GM23338 (cell line): ENCODE measurements around the gene STRIT1. TPM values are rescaled to one million over a fixed set of nuclear protein-coding genes. Genes with fewer than 3 reads are reported as not detected.
"Not testable (repeated sequence)": the region's sequence is repeated elsewhere in the genome, so short reads cannot be mapped to it uniquely, and the experiment has no call there.

Experiments used
- ATAC-seq: fragments of 200-7000 bp; cut with Tn5 transposase; 3 replicates; pipeline ENCODE4 v1.9.1; 2020
- DNase-seq: peaks from one replicate; pipeline ENCODE4 v3.0.0-alpha.2; 2015; ENCODE audit warnings: low spot score
- H2AFZ ChIP-seq: fragments of 200-600 bp; sonication (generic); 2 replicates; pipeline ENCODE4 v1.8.0; 2016; ENCODE audit warnings: antibody characterized with exemption, mild to moderate bottlenecking, moderate library complexity
- H3F3A ChIP-seq: fragments of 200-600 bp; sonication (generic); replicated peaks from 2 replicates; pipeline ENCODE4 v1.8.0; 2017; ENCODE audit warnings: antibody characterized with exemption, mixed run types, low read depth
- H3K27ac ChIP-seq: fragments of 200-600 bp; sonication (generic); 2 replicates; pipeline ENCODE4 v1.6.1; 2016; ENCODE audit warnings: low read depth
- H3K27me3 ChIP-seq: fragments of 200-600 bp; sonication (generic); 2 replicates; pipeline ENCODE4 v1.8.0; 2016; ENCODE audit warnings: mild to moderate bottlenecking, mixed run types, moderate library complexity; ENCODE audit not compliant: insufficient read depth
- H3K36me3 ChIP-seq: fragments of 200-600 bp; sonication (generic); 2 replicates; pipeline ENCODE4 v1.8.0; 2016; ENCODE audit warnings: mild to moderate bottlenecking; ENCODE audit not compliant: insufficient read depth
- H3K4me1 ChIP-seq: fragments of 200-600 bp; sonication (generic); 2 replicates; pipeline ENCODE4 v1.8.0; 2016; ENCODE audit warnings: mild to moderate bottlenecking, moderate library complexity; ENCODE audit not compliant: insufficient read depth
- H3K4me2 ChIP-seq: fragments of 200-600 bp; sonication (generic); 2 replicates; pipeline ENCODE4 v1.7.1; 2017; ENCODE audit warnings: mixed run types
- H3K4me3 ChIP-seq: fragments of 200-600 bp; sonication (generic); 2 replicates; pipeline ENCODE4 v1.6.1; 2016; ENCODE audit warnings: mixed run types
- H3K79me2 ChIP-seq: fragments of 200-600 bp; sonication (generic); replicated peaks from 2 replicates; pipeline ENCODE4 v1.8.0; 2017; ENCODE audit warnings: mild to moderate bottlenecking; ENCODE audit not compliant: insufficient read depth
- H3K9me2 ChIP-seq: fragments of 200-600 bp; sonication (generic); 2 replicates; pipeline ENCODE4 v1.8.0; 2017; ENCODE audit not compliant: insufficient read depth
- H4K20me1 ChIP-seq: fragments of 200-600 bp; sonication (generic); replicated peaks from 2 replicates; pipeline ENCODE4 v1.8.0; 2017; ENCODE audit warnings: mild to moderate bottlenecking; ENCODE audit not compliant: insufficient read depth
- H3K27ac Mint-ChIP-seq: 2 replicates; pipeline ENCODE4 v1.8.0; 2020; ENCODE audit warnings: inconsistent platforms, mild to moderate bottlenecking, moderate library complexity, mixed read lengths
- H3K27me3 Mint-ChIP-seq: 3 replicates; pipeline ENCODE4 v1.8.0; 2022; ENCODE audit warnings: low read depth, mild to moderate bottlenecking, moderate library complexity, mixed read lengths, inconsistent platforms; ENCODE audit not compliant: insufficient read depth, poor library complexity
- H3K36me3 Mint-ChIP-seq: 3 replicates; pipeline ENCODE4 v1.8.0; 2021; ENCODE audit warnings: low read depth, mild to moderate bottlenecking, inconsistent platforms, moderate library complexity, mixed read lengths
- H3K4me1 Mint-ChIP-seq: 3 replicates; pipeline ENCODE4 v1.8.0; 2020; ENCODE audit warnings: mild to moderate bottlenecking, inconsistent platforms, mixed read lengths
- H3K4me3 Mint-ChIP-seq: 3 replicates; pipeline ENCODE4 v1.8.0; 2021; ENCODE audit warnings: moderate library complexity, mild to moderate bottlenecking, inconsistent platforms, mixed read lengths
- H3K9me3 Mint-ChIP-seq: 3 replicates; pipeline ENCODE4 v1.8.0; 2020; ENCODE audit warnings: moderate library complexity, mild to moderate bottlenecking, inconsistent platforms, mixed read lengths
- CREB1 ChIP-seq: fragments of 250-450 bp; sonication (Bioruptor Pico); IDR thresholded peaks from 2 replicates; pipeline ENCODE4 v1.5.0; 2020; ENCODE audit warnings: low read depth, mild to moderate bottlenecking, moderate library complexity
- CTCF ChIP-seq, 2 experiments: fragments of 200-600 bp in 1 of 2; sonication (generic) in 1 of 2; conservative IDR thresholded peaks; 2 replicates each; pipeline versions ENCODE4 v1.5.1 to v1.6.1; 2016 to 2017; ENCODE audit warnings: antibody characterized with exemption in 2 of 2, low read depth in 2 of 2, mild to moderate bottlenecking in 2 of 2, moderate library complexity in 1 of 2
- EZH2 ChIP-seq: fragments of 200-600 bp; sonication (generic); IDR thresholded peaks from one replicate; pipeline ENCODE4 v1.8.0; 2017; ENCODE audit warnings: antibody characterized with exemption, mild to moderate bottlenecking, low read depth; ENCODE audit not compliant: unreplicated experiment
- EZH2phosphoT487 ChIP-seq: fragments of 200-600 bp; sonication (generic); IDR thresholded peaks from one replicate; pipeline ENCODE4 v1.8.1; 2018; ENCODE audit warnings: antibody characterized with exemption; ENCODE audit not compliant: unreplicated experiment
- NANOG ChIP-seq: IDR thresholded peaks from 2 replicates; pipeline ENCODE4 v1.6.1; 2016; ENCODE audit warnings: antibody characterized with exemption, borderline replicate concordance
- STAT1 ChIP-seq: IDR thresholded peaks from one replicate; pipeline ENCODE4 v1.6.1; 2016; ENCODE audit warnings: antibody characterized with exemption; ENCODE audit not compliant: unreplicated experiment
- ZNF114 ChIP-seq: fragments of 250-450 bp; sonication (Bioruptor Pico); IDR thresholded peaks from 2 replicates; pipeline ENCODE4 v1.5.0; 2020; ENCODE audit warnings: mild to moderate bottlenecking, moderate library complexity
- polyA plus RNA-seq: library from polyadenylated mRNA; unstranded; fragments of >200 nt; fragmentation: Nextera tagmentation; extraction: Ambion mirVana; gene quantifications from 2 replicates; pipeline ENCODE4 v1.2.1, GENCODE V29; 2016
- total RNA-seq: library from RNA; depleted of rRNA; stranded (reverse); fragments of >200 nt; shearing (Covaris generic); gene quantifications from 2 replicates; pipeline ENCODE4 v1.2.3, GENCODE V29; 2014

The STRIT1 gene
- total and polyA plus RNA-seq, 2 experiments from 2014 or later, result 1.5 to 1.6 TPM

DNA sequence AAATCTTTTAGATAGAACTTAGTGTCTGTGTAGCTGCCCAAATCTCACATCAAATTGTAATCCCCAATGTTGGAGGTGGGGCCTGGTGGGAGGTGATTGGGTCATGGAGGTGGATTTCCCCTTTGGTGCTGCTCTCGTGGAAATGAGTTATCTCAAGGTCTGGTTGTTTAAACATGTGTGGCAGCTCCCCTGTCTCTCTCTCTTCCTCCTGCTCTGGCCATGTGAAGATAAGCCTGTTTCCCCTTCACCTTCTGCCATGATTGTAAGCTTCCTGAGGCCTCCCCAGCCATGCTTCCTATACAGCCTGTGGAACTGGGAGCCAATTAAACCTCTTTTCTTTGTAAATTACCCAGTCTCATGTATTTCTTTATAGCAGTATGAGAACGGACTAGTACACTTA lies 30.6 kb downstream of the STRIT1 start:
- not testable (repeated sequence) for H3K9me2 ChIP-seq, H3K36me3 ChIP-seq, H3K36me3 Mint-ChIP-seq

DNA sequence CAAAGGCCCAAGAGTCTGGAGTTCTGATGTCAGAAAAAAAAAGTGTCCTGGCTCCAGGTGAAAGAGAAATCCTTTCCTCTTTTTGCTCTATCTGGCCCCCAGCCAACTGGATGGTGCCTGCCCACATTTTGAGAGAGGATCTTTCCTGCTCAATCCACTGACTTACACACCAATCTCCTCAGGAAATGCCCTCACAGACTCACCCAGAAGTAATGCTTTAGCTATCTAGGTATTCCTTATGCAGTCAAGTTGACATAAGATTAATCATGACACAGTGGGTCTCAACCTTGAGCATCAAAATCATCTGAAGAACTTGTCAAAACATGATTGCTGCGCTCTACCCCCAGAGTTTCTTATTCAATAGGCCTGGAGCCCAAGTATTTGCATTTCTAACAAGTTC lies 31.2 kb downstream of the STRIT1 start:
- no peaks in the 10 kb centered on the region for H3K27me3 ChIP-seq
- no peak overlapping the region for H3K4me3 ChIP-seq
- ATAC-seq (no peak), DNase-seq (no peak)
- Mint-ChIP-seq H3K27ac (no peak overlapping the region), H3K27me3 (peaks cover 3% of the 10 kb centered on the region), H3K4me1 (no peaks in the 10 kb centered on the region), H3K9me3 (peaks cover 2% of the 10 kb centered on the region; the same call in 1 of the 3 replicates), H3K4me3 (no peak overlapping the region), H3K36me3 (peaks cover 7% of the 10 kb centered on the region; the same call in 2 of the 3 replicates)
- no peak overlapping the region for H2AFZ ChIP-seq
- H3K4me2 ChIP-seq, result no peak overlapping the region
- no peaks in the 10 kb centered on the region for H3K9me2 ChIP-seq
- no peaks in the 10 kb centered on the region for H4K20me1 ChIP-seq
- H3K79me2 ChIP-seq, result no peaks in the 10 kb centered on the region
- no peak overlapping the region for H3K27ac ChIP-seq
- no peaks in the 10 kb centered on the region for H3K36me3 ChIP-seq
- TF ChIP-seq ZNF114 (CRISPR knock-in tag) (no peak), CREB1 (CRISPR knock-in tag) (no peak), CTCF (conservative IDR thresholded peaks at IDR 0.05; ENCODE audit: low read depth in 2 of 2) (no peak)
- no peaks in the 10 kb centered on the region for H3K4me1 ChIP-seq
- H3F3A ChIP-seq, result no peaks in the 10 kb centered on the region

More for the DNA sequence above, 30.6 kb downstream of the STRIT1 start:
- not testable (repeated sequence) for ATAC-seq, DNase-seq, H3K4me3 Mint-ChIP-seq, H3F3A ChIP-seq, H3K27ac Mint-ChIP-seq, H3K4me1 Mint-ChIP-seq, H4K20me1 ChIP-seq, H3K27ac ChIP-seq, H3K27me3 ChIP-seq, H3K4me3 ChIP-seq, H3K79me2 ChIP-seq, H2AFZ ChIP-seq, H3K27me3 Mint-ChIP-seq, H3K9me3 Mint-ChIP-seq, H3K4me1 ChIP-seq, H3K4me2 ChIP-seq

DNA sequence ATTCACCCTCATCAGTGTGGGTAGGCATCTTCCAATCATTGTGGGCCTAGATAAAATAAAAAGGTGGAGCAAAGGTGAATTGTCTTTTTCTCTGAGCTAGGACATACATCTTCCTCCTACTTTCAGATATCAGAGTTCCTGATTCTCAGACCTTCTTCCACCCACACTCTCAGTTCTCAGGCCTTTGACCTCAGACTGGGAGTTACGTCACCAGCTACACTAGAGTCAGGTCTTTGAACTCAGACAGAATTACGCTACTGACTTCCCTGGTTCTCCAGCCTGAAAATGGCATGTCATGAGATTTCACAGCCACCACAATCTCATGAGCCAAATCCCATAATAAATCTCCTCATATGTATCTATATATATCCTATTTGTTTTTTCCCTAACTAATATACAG lies 39.0 kb downstream of the STRIT1 start:
- Mint-ChIP-seq H3K9me3 (no peaks in the 10 kb centered on the region), H3K27me3 (no peaks in the 10 kb centered on the region), H3K4me3 (no peak overlapping the region), H3K36me3 (peaks cover 4% of the 10 kb centered on the region), H3K27ac (no peak overlapping the region), H3K4me1 (no peaks in the 10 kb centered on the region)
- DNase-seq (no peak), ATAC-seq (no peak)
- Histone ChIP-seq H3K4me1 (no peaks in the 10 kb centered on the region), H3K9me2 (peaks cover 14% of the 10 kb centered on the region), H3F3A (no peaks in the 10 kb centered on the region), H3K27ac (no peak overlapping the region), H3K27me3 (no peaks in the 10 kb centered on the region), H2AFZ (no peak overlapping the region), H3K36me3 (no peaks in the 10 kb centered on the region), H3K79me2 (no peaks in the 10 kb centered on the region), H3K4me2 (no peak overlapping the region), H4K20me1 (no peaks in the 10 kb centered on the region), H3K4me3 (no peak overlapping the region)
- TF ChIP-seq EZH2 (no peak), EZH2phosphoT487 (no peak), NANOG (no peak), STAT1 (no peak)
